HG03039 (cell line): Measurements from ENCODE around the gene MLN.

Source experiments
- ATAC-seq: cut with Tn5 transposase; IDR thresholded peaks from one replicate; pipeline ENCODE4 v1.9.1; 2021; ENCODE audit warnings: mild to moderate bottlenecking, moderate library complexity; ENCODE audit not compliant: unreplicated experiment

Gene MLN

DNA sequence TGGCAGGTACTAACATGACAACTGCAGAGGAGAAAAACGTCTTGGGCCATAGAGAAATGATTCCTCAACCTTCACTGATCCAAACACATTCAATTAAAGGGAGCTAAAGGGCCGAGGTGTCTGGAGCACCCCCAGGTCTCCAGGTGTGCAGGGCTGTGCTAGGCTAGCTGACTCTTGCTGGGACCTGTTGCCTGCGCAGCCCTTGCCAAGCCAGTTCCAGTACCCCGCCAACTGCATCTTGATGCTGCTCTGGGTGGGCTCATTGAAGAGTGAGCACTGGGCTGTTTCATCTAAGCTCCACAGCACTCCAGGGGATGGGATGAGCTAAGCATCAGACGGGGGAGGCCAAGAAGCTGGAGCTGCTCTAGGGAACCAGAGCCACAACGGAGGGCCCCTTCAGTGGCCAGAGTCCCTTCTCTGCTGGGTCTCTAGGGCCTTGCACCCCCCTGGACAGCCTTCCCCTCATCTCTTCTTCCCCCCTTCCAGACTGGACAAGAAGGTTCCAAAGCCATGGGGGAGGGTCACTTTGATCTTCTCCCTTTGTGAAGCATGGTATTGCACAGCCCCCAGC, 30.8 kb downstream of the MLN start:
- no peak for ATAC-seq

DNA sequence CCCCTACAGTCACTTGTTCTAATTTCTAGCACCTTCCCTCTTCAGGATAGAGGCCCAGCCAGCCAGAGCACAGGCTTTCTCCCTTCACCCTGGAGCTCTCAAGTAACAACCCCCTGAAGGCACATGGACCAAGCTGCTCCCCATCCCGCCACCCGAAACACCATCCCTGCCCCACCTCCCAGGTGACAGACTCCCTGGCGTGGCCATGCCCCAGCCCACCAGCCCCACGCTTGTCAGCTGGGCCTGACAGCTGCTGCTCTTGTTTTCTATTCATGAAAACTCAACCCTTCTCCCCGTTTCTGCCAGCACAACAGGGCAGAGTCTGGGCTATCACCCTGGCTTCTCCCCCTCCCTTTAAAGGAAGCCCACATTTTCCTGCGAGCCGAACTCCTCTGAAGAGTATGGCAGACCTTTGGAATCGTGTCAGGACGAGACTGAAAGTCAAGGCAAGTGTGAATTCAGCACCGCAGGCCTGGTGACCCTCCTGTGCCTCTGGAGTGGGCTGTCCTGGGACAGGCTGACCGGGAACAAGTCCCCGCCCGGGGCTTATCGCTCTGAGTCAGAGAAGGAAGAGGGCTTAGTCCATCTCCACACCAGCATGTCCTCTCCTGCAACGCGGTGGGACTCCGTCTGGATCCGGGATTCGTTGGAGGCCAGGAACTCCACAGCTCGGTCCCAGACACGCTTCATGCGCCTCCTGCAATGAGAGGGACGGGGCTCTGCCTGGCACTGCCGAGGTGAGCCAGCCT, 31.5 kb downstream of the MLN start:
- ATAC-seq, result no peak

DNA sequence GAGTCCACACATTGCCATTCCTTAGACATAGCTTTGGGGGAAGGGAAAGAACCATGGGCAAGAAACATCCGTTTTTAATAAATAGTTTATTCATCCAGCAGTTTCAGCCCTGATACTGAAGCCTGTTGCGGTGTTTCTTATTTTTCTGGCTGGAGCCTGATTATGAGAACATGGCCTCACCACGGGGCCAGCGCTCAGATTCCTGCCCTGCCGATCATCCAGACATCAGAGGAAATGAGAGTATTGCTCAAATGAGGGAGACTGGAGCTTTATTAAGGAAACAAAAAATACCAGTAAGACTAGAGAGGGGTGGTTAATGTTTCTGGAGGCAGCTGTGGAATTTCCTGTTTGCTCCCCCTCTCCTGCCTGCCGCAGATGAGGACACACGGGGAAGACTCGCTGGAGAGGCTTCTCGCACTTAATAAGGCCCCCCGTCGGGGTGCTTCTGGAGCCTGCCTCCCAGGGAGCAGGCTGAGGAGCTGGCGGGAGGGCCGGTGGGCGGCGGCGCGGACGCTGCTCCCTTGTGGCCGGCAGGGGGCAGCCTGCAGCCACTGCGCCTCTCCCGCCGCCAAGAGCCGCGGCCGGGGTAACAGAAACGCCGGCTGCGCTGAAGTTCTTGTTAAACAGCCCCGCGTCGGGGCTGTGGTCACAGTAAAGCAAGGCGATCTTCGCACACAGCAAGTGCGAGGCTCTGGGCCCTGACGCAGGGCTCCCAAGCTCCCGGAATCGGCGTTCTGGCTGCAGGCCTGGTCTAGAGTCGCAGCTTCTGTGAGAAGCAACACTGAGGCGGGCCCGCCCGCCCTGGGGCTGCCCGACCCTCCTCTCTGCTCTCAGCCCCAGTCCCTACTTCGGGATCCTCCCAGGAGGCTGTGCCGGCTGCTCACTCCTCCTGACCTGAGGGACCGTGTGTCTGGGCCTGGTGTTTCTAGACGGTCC, 32.4 kb downstream of the MLN start:
- no peak for ATAC-seq

DNA sequence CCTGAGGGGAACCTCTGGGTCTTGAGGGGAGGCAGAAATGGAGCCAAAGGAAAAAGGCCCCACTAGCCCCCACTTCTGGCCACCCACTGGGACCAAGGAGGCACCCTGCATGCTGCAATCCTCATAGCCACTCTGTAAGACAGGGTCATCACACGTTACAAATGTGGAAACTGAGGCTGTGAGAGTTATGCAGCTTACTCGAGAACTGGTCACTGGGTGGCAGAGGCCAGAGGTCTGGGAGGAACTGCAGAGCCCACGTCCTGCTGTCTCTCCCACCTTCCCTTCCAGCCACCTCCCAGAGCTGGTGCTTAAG, 33.0 kb downstream of the MLN start:
- ATAC-seq, result no peak

DNA sequence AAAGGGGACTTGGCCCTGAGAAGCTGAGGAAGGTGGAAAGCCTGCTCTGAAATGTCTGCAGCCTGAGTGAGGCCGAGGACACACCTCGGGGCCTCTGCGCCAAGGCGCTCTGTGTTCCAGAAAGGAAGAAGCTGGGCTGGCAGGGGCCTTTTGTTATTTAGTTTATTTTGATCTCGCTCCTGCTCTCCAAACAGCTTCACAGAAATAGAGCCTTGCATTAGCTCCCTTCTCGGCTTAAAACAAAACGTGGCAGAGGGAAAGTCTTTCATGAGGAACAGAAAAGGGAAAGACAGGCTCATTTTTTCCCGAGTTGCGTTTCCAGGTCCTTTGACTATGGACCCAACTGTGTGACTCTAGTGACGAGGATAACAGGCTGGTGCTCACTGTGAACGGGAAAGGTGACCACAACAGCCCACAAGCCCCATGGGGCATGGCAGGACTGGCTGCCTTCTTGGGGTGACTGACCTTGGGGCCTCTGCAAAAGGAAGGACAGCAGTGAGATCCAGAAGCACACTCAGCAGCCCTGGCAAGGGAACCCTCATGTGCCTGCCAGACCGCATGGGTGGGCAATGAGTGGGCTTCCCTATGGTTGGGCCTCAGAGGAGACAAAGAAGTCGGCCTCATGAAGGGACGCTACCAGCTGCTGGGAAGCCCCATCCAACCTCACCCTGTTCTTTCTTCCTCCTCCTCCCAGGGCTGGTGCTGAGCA, 33.5 kb downstream of the MLN start:
- ATAC-seq, result no peak

DNA sequence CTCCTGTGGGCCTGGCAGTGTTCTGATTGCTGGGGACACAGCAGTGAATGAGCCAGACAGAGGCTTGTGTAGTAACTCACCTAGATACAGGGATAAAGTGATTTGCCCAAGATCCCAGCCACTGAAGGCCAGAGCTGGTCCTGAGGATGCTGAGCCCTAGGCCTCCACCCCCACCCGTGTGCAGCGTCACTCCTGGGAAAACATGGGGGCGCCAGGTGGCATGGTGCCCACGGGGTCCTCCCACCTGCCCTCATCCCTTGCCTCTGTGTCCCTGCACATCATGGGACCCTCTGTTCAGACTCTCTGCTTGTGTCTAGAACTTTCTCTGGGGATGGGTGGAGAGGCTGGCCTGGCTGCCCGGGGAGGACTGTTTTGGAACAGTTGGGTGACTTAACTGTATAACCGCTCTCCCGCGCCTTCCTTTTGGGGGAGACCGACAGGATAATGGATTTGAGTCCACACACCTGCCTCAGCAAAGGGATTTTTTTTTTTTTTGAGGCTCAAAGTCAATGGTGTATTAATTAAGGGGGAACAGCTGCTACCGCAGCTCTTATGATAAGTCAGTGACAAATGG, 34.5 kb downstream of the MLN start:
- ATAC-seq, result no peak

DNA sequence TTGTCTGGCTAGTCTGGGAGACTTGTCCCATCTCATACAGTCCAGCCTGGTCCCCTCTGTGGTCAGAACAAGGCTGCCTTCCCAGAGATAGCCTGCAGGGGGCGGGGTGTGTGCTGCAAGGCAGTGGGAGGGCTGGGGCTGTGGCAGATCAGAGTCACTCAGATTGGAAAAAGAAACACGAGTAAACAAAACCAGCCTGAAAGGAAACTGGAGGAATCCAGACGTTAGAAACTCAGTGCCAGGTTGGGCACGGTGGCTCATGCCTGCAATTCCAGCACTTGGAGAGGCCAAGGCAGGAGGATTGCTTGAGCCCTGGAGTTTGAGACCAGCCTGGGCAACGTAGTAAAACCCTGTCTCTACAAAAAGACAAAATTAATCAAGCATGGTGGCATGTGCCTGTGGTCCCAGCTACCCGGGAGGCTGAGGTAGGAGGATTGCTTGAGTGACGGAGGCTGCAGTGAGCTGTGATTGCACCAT, 35.1 kb downstream of the MLN start:
- ATAC-seq, result no peak

DNA sequence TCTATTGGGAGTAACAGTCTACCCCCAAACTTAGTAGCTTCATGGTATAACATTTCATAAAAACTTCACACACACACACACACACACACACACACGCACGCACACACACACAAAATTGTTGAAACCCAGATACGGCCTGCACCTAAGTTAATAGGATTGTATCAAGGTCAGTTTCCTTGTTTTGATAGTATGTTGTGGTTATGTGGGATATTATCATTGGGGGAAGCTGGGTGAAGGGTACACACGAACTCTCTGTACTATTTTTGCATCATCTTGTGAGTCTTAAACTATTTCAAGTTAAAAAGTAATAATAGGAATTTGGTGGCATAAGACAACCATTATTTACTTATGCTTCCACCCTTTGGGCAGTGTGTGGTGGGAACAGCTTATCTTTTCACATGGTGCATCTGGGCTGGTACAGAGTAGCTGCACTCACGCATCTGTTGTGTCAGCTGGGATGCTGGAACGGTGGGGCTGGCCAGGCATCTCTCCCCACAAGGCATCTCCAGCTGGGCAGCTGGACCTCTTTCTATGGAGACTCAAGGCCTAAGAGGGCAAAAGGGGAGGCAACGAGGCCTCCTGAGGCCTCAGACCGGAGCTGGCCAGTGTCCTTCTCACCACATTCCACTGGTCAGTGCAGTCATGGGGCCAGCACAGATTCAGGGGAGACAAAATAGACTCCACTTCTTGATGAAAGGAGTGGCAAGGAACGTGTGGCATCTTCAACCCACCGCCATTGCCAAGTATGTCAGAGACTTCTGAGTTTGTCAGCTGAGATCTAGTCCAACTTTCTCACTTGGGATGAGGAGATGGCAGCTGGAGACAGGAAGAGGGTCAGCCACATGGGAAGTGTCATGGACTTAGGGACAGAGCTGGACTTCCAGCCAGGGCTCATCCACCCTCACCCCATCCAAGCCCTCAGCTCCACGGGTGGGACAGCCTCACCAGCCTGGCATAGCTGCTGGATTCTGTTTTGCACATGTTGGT, 36.6 kb downstream of the MLN start:
- no peak for ATAC-seq

DNA sequence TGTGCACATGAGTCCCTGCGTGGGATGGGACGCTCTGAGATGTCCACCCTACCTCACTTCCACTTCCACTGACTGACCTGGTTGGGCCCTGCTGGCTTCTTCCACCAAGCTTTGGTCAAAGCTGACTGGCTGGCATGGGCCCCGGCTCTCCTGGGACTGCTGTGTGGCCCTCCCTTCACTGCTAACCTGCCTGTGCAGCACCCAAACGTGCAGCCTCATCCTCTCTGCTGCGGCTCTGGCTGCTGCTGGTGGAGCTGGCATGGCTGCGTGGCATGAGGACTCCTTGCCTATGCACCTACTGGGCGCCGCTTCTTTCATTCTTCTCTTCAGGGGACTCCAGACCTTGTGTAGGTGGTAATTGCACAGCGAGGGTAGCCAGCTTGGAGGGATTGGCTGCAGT, 38.4 kb downstream of the MLN start:
- no peak for ATAC-seq

DNA sequence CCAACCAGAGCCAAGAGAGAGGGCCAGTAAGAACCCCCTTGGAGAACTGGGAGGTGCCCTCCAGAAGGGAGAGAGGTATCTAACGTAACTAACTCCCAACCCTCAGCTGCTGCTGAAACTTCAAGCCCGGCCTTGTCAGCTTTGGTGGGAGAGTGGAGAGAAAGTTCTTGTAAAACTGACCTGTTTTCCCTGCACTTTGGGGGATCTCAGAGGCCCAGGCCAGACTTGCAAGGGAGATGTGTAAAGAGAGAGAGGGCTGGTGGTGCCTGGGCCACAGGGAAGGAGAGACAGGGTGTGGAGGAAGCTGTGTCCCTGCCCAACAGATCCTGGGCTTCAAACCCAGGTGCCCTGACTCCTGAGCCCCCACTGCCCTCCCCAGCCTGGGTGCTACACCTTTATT, 39.8 kb downstream of the MLN start:
- no peak for ATAC-seq

DNA sequence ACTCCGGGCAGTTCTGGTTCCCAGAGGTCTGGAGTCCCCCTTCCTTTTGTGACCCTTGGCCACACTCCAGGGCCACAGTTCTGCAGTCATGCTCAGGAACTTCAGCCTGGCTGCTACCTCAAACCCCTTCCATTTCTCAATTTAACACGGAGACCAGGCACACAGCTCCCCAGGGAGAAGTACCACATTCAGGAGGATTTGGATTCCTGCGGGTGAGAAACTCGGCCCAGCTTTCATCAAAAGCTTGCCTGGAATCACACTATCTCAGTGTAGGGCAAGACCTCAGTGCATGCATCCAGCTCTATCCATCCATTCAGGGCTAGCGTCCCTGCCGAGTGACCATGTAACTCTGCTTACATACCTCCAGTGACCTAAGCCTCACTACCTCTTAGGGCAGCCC, 40.3 kb downstream of the MLN start:
- no peak for ATAC-seq

DNA sequence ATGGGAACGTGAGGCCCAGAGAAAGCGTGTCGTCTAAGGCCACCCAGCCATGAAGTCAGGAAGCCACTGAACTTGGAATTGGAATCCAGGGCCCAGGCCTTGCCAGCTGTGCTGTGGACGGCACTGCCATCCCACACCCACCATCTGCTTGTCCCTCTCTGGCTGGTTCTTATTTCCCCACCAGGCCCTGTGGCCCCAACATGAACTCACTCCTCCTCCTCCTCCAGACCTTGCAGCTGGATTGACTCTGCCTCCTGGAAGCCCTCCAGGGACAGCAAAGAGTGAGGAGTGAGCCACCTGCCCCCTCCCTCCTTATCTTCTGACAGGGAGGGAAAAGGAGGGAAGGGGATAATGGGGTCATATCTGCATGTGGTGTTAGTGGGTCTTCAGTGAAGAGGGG, 41.1 kb downstream of the MLN start:
- no peak for ATAC-seq

DNA sequence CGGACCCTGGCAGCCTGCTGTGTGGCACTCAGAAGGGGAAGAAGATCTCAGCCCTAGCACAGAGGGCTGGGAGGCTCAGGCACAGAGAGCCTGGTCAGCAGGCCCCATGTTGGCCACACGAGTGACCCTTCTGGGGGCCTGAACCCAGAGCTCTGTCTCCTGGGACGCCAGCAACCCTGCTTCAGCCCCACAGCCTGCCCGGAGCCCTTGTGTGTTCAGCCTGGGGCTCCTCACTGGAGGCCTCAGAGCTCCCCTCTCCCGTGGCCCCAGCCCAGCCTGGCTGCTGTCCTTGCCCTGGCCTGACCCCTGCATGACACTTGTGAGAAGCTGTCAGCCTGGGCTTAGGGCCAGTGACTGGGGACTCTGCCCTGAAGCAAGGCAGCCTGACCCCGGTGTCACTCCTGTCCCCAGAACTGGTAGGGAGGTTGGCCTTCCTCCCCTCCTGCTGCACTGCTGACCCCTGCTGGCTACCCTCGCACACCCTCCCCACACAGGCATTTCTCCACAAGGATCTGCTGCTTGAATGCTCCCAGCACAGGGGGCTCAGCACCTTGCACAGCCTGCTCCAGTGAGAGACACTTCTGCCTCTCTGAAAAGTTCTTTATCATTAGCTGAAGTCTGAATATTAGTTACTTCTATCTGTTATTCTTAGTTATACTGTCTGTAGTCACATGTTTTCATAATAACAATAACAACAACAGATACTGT, 41.7 kb downstream of the MLN start:
- ATAC-seq, result no peak

DNA sequence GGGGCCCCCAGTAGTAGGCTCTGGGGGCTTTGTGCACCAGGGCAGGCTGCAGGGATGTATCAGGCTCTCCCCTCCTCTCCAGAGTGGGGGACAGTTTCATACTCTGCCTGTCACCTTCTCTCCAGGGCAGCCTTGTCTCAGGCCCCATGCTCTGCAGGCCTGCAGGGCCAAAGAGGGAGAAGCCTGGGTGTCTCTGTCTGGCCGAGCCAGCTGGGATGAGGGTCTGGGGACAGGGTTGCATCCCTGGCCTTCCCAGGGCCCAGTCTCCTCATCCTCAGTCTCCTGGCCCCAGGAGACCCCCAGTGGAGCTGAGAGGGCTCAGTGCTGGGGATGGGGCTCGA, 42.3 kb downstream of the MLN start:
- ATAC-seq, result no peak

DNA sequence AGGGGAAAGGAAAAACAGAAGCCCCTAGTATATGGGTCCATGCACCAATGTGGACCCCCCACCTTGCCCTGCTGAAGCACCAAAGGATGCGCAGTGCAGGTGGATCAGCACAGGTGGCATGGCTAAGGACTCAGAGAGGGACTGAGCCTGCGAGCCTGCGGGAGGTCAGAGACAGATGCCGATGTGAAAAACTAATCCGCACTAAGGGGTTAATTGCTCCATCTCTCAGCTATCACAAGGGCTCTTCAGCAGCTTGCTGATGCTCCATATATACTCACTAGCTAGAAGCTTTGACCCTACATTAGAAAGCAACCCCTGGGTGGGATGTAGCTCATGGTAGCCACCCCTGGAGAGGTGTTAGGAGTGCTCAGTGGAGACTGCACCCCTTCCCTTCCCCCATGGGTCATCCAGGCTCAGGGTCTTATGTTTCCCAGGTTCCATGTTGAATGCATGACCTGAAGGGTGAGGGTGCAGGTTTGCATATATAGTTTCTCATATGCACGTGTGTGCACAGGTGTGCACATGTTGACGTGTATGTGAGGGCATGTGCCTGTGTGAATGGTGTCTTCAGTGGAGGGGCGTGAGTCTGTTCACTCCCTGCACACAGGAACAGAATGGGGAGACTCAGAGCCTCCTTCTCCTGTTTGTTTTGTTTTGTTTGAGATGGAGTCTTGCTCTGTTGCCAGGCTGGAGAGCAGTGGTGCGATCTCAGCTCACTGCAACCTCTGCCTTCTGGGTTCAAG, 43.7 kb downstream of the MLN start:
- no peak for ATAC-seq

DNA sequence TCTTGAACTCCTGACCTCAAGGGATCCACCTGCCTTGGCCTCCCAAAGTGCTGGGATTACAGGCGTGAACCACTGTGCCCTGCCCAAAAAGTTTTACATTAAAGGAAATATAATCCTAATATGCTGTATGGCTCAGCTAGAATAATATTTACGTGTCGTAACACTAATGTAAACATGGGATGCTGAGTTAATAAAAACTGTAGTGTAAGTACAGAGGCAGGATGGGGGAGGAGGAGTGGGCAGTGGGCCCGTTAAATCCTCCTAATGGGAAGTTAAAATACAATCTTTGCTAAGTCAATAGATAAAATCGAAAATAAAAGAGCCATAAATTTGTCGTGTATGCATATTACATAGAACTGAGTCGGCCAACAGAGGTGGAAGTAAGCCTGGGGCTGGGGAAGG, 45.0 kb downstream of the MLN start:
- no peak for ATAC-seq

DNA sequence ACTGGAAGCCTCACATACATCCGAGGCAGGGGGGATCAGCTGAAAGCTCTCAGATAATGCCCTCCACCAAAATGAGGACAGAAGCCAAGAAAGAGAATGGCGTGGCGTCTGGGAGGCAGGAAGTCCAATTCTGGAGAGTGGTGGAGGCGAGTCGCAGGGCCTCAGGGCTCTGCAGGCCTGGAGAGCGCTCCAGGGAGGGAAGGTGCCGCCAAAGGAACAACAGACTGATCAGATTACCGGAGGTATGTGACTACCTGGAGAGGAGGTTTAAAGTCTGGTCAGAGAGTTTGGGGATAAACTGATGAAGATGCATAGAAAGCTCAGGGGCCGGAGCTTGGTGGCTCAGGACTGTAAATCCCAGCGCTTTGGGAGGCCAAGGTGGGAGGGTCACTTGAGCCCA, 45.9 kb downstream of the MLN start:
- ATAC-seq, result no peak

DNA sequence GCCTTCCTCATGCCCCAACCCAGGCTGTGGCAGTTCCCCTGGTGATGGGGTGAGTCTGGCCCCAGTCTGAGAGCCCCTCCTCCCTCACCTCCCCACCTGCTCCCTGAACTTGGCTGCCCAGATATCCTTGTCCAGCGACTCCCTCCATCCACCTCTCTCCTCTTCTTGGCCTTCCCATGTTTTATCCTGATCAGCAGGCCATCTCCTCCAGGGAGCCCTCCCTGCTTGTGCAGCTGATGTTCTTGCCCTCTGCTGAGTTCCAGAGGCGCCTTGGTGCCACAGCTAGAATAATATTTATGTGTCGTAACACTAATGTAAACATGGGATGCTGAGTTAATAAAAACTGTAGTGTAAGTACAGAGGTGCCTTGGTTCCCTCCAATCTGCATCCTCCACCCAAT, 46.7 kb downstream of the MLN start:
- ATAC-seq, result no peak
